ENCODE results near the gene TMEM234. TPM values are rescaled to one million over a fixed set of nuclear protein-coding genes. Genes with fewer than 3 reads are reported as not detected.
A peak's percentile ranks its signal among the peaks of the same experiment; 100 is the strongest.

TMEM234 gene
- total RNA-seq, 1 experiment from 2014 or later: 23.3 TPM

- BruUV-seq (replicated peaks): no TSS peak
- Histone ChIP-seq H3K36me3 (ENCODE audit: control insufficient read depth, insufficient read depth, low read length) (peaks cover 3% of the 10 kb centered on the region), H3K4me1 (ENCODE audit: control insufficient read depth, insufficient read depth, low read length) (peaks cover 1% of the 10 kb centered on the region; the same call in 1 of the 2 replicates), H3K4me3 (ENCODE audit: low read depth in 2 of 2, low read length in 2 of 2) (no peak overlapping the region), H3K27ac (ENCODE audit: low read length) (no peak overlapping the region), H3K27me3 (ENCODE audit: control insufficient read depth, insufficient read depth, low read length) (no peaks in the 10 kb centered on the region), H3K9me3 (ENCODE audit: control insufficient read depth, insufficient read depth, low read depth, low read length) (no peaks in the 10 kb centered on the region)
- ChIA-PET CTCF (interaction anchor here (0.6 kb wide), 1 partner anchor 12 kb away, joined by 6 read pairs; the partner anchor contains the start of gene FAM167B), POLR2A (no interaction called here)
- in situ Hi-C loops (cut with HindIII; ENCODE audit: low pct_unique_long_range_greater_than_20kb, low sequenced_read_pairs): no loop called here
- ATAC-seq (0 out of 2 replicates have a peak, but pooled peaks have one; percentile 19), DNase-seq (ENCODE audit: low read depth, low spot score) (no peak)
- intact Hi-C loops (cut with micrococcal nuclease; ENCODE audit: unreplicated experiment): no loop called here
- TF ChIP-seq TCF7L2 (IDR thresholded peaks at IDR 0.05; ENCODE audit: low read depth, low read length) (no peak), POLR2AphosphoS5 (IDR thresholded peaks at IDR 0.05; ENCODE audit: low read depth, low read length) (no peak), REST (IDR thresholded peaks at IDR 0.05; ENCODE audit: insufficient read depth in 1 of 2, low read depth in 2 of 2, low read length in 1 of 2) (no peak), CTCF (IDR thresholded peaks at IDR 0.05) (no peak), SIN3A (IDR thresholded peaks at IDR 0.05; ENCODE audit: borderline replicate concordance, insufficient read depth, low read depth, low read length) (no peak)
Measured at GRCh38 chr1:32234792-32235191, 12.6 kb upstream of the TMEM234 start.

- intact Hi-C loops (cut with micrococcal nuclease; ENCODE audit: unreplicated experiment): no loop called here
Measured at GRCh38 chr1:32232558-32233304, 10.6 kb upstream of the TMEM234 start.

More at GRCh38 chr1:32232558-32233304, 10.6 kb upstream of the TMEM234 start:
- TF ChIP-seq TCF7L2 (IDR thresholded peaks at IDR 0.05; ENCODE audit: low read depth, low read length) (no peak), POLR2AphosphoS5 (IDR thresholded peaks at IDR 0.05; ENCODE audit: low read depth, low read length) (no peak; the same call in none of the 2 replicates), REST (IDR thresholded peaks at IDR 0.05; ENCODE audit: insufficient read depth in 1 of 2, low read depth in 2 of 2, low read length in 1 of 2) (no peak), CTCF (IDR thresholded peaks at IDR 0.05) (no peak), SIN3A (IDR thresholded peaks at IDR 0.05; ENCODE audit: borderline replicate concordance, insufficient read depth, low read depth, low read length) (no peak)
- in situ Hi-C loops (cut with HindIII; ENCODE audit: low pct_unique_long_range_greater_than_20kb, low sequenced_read_pairs): no loop called here
- H3K36me3 ChIP-seq (ENCODE audit: control insufficient read depth, insufficient read depth, low read length): peaks cover 7% of the 10 kb centered on the region
- H3K27me3 ChIP-seq (ENCODE audit: control insufficient read depth, insufficient read depth, low read length): no peaks in the 10 kb centered on the region
- BruUV-seq (replicated peaks): no TSS peak
- H3K9me3 ChIP-seq (ENCODE audit: control insufficient read depth, insufficient read depth, low read depth, low read length): no peaks in the 10 kb centered on the region
- ATAC-seq (no peak), DNase-seq (ENCODE audit: low read depth, low spot score) (no peak)
- no peaks in the 10 kb centered on the region for H3K4me1 ChIP-seq (ENCODE audit: control insufficient read depth, insufficient read depth, low read length)
- no peak overlapping the region for H3K4me3 ChIP-seq (ENCODE audit: low read depth in 2 of 2, low read length in 2 of 2)
- ChIA-PET CTCF (no interaction called here), POLR2A (no interaction called here)
- no peak overlapping the region for H3K27ac ChIP-seq (ENCODE audit: low read length)

Data from Panc1 (cell line).